Astrocyte (in vitro differentiated cells and primary cell): ENCODE measurements around the gene TSBP1. TPM values are rescaled to one million over a fixed set of nuclear protein-coding genes. Genes with fewer than 3 reads are reported as not detected.

Experiments
- DNase-seq: peaks from one replicate; pipeline ENCODE4 v3.0.0-alpha.2; 2010; ENCODE audit warnings: low read depth
- FAIRE-seq: peaks from 2 replicates; lab custom pipeline; 2011; peaks lifted over from hg19 to GRCh38; lab: Jason Lieb, UNC
- H2AFZ ChIP-seq: 2 replicates; pipeline ENCODE4 v1.6.0; 2012; ENCODE audit warnings: low read depth, low read length, inconsistent platforms
- H3K27ac ChIP-seq: 2 replicates; pipeline ENCODE4 v1.5.1; 2011; ENCODE audit warnings: low read depth, low read length, inconsistent platforms
- H3K27me3 ChIP-seq: 2 replicates; pipeline ENCODE4 v1.6.0; 2011; ENCODE audit warnings: low read length, inconsistent platforms; ENCODE audit not compliant: insufficient read depth
- H3K36me3 ChIP-seq: 2 replicates; pipeline ENCODE4 v1.5.1; 2011; ENCODE audit warnings: low read length, inconsistent platforms; ENCODE audit not compliant: insufficient read depth
- H3K4me1 ChIP-seq: 2 replicates; pipeline ENCODE4 v1.5.1; 2011; ENCODE audit warnings: low read length, inconsistent platforms; ENCODE audit not compliant: insufficient read depth
- H3K4me2 ChIP-seq: 2 replicates; pipeline ENCODE4 v1.6.0; 2012; ENCODE audit warnings: low read length, inconsistent platforms
- H3K4me3 ChIP-seq: 2 replicates; pipeline ENCODE4 v1.5.1; 2011; ENCODE audit warnings: low read depth, mild to moderate bottlenecking, low read length, inconsistent platforms; ENCODE audit not compliant: insufficient read depth
- H3K79me2 ChIP-seq: 2 replicates; pipeline ENCODE4 v1.6.0; 2012; ENCODE audit warnings: mild to moderate bottlenecking, low read length, inconsistent platforms; ENCODE audit not compliant: insufficient read depth
- H3K9ac ChIP-seq: 2 replicates; pipeline ENCODE4 v1.6.0; 2012; ENCODE audit warnings: mild to moderate bottlenecking, low read length, inconsistent platforms
- H3K9me3 ChIP-seq: 2 replicates; pipeline ENCODE4 v1.5.1; 2012; ENCODE audit warnings: low read depth, mild to moderate bottlenecking, low read length, inconsistent platforms; ENCODE audit not compliant: insufficient read depth
- H4K20me1 ChIP-seq: 2 replicates; pipeline ENCODE4 v1.6.0; 2012; ENCODE audit warnings: low read length, inconsistent platforms; ENCODE audit not compliant: insufficient read depth
- H3K27ac Mint-ChIP-seq: one replicate; pipeline ENCODE4 v1.8.0; 2021; ENCODE audit warnings: mild to moderate bottlenecking, mixed read lengths; ENCODE audit not compliant: unreplicated experiment
- H3K27me3 Mint-ChIP-seq: one replicate; pipeline ENCODE4 v1.8.0; 2021; ENCODE audit warnings: low read depth, mixed read lengths; ENCODE audit not compliant: unreplicated experiment
- H3K36me3 Mint-ChIP-seq: one replicate; pipeline ENCODE4 v1.8.0; 2021; ENCODE audit warnings: low read depth, mixed read lengths; ENCODE audit not compliant: unreplicated experiment
- H3K4me1 Mint-ChIP-seq: one replicate; pipeline ENCODE4 v1.8.0; 2021; ENCODE audit warnings: low read depth, mixed read lengths; ENCODE audit not compliant: unreplicated experiment
- H3K4me3 Mint-ChIP-seq: one replicate; pipeline ENCODE4 v1.8.0; 2021; ENCODE audit warnings: mild to moderate bottlenecking, moderate library complexity, mixed read lengths; ENCODE audit not compliant: unreplicated experiment
- H3K9me3 Mint-ChIP-seq: one replicate; pipeline ENCODE4 v1.8.0; 2021; ENCODE audit warnings: mild to moderate bottlenecking, mixed read lengths; ENCODE audit not compliant: unreplicated experiment
- CTCF ChIP-seq: IDR thresholded peaks from 2 replicates; pipeline ENCODE4 v1.5.1; 2011; ENCODE audit warnings: low read depth, mild to moderate bottlenecking, inconsistent platforms, low read length, moderate library complexity; ENCODE audit not compliant: insufficient read depth
- EZH2 ChIP-seq: IDR thresholded peaks from 2 replicates; pipeline ENCODE4 v1.6.1; 2012; ENCODE audit warnings: mild to moderate bottlenecking, low read length, inconsistent platforms; ENCODE audit not compliant: insufficient read depth
- total RNA-seq: library from RNA; stranded (reverse); gene quantifications from 2 replicates; pipeline ENCODE4 v1.2.1, GENCODE V29; 2021

TSBP1 gene
- total RNA-seq, 1 donor from 2014 or later, result not detected

- Mint-ChIP-seq H3K27ac (no peak overlapping the region), H3K9me3 (peaks cover 2% of the 10 kb centered on the region), H3K36me3 (peaks cover 2% of the 10 kb centered on the region), H3K4me1 (peaks cover 10% of the 10 kb centered on the region), H3K27me3 (no peaks in the 10 kb centered on the region), H3K4me3 (no peak overlapping the region)
- Histone ChIP-seq H3K9me3 (peaks cover 4% of the 10 kb centered on the region), H3K27ac (no peak overlapping the region), H3K79me2 (no peaks in the 10 kb centered on the region), H3K36me3 (no peaks in the 10 kb centered on the region), H3K4me1 (peaks cover 7% of the 10 kb centered on the region), H3K4me2 (no peak overlapping the region), H4K20me1 (no peaks in the 10 kb centered on the region), H3K4me3 (no peak overlapping the region), H2AFZ (no peak overlapping the region), H3K27me3 (no peaks in the 10 kb centered on the region), H3K9ac (no peak overlapping the region)
- DNase-seq (no peak), FAIRE-seq (no peak)
- TF ChIP-seq EZH2 (no peak), CTCF (no peak)
Observed at GRCh38 chr6:32252331-32253009, 119.2 kb downstream of the TSBP1 start.

- Histone ChIP-seq H3K36me3 (no peaks in the 10 kb centered on the region), H3K27ac (no peak overlapping the region), H3K4me2 (no peak overlapping the region), H3K27me3 (no peaks in the 10 kb centered on the region), H3K4me1 (no peaks in the 10 kb centered on the region), H3K4me3 (no peak overlapping the region), H3K9me3 (peaks cover 4% of the 10 kb centered on the region), H2AFZ (no peak overlapping the region), H3K79me2 (no peaks in the 10 kb centered on the region), H3K9ac (no peak overlapping the region), H4K20me1 (no peaks in the 10 kb centered on the region)
- Mint-ChIP-seq H3K9me3 (peaks cover 2% of the 10 kb centered on the region), H3K4me3 (no peak overlapping the region), H3K36me3 (peaks cover 2% of the 10 kb centered on the region), H3K27ac (no peak overlapping the region), H3K4me1 (peaks cover 8% of the 10 kb centered on the region), H3K27me3 (peaks cover 3% of the 10 kb centered on the region)
- FAIRE-seq, result no peak
- no peak for DNase-seq
- TF ChIP-seq CTCF (no peak), EZH2 (no peak)
Observed at GRCh38 chr6:32249262-32249661, 122.4 kb downstream of the TSBP1 start.

GRCh38 chr6:32247401-32247800 lies 124.3 kb downstream of the TSBP1 start:
- no peaks in the 10 kb centered on the region for H3K79me2 ChIP-seq
- no peak overlapping the region for H3K27ac ChIP-seq
- H3K9me3 ChIP-seq, result peaks cover 4% of the 10 kb centered on the region
- H3K4me1 ChIP-seq, result no peaks in the 10 kb centered on the region
- TF ChIP-seq CTCF, result no peak
- TF ChIP-seq EZH2, result no peak
- no peak overlapping the region for H3K9ac ChIP-seq
- H3K9me3 Mint-ChIP-seq, result no peaks in the 10 kb centered on the region
- H3K27me3 ChIP-seq, result peaks cover 4% of the 10 kb centered on the region
- H3K27me3 Mint-ChIP-seq, result peaks cover 16% of the 10 kb centered on the region
- DNase-seq, result no peak
- no peak overlapping the region for H3K27ac Mint-ChIP-seq
- H3K4me2 ChIP-seq, result no peak overlapping the region
- no peaks in the 10 kb centered on the region for H3K36me3 ChIP-seq
- no peak for FAIRE-seq
- H3K36me3 Mint-ChIP-seq, result peaks cover 2% of the 10 kb centered on the region
- no peak overlapping the region for H2AFZ ChIP-seq
- H3K4me1 Mint-ChIP-seq, result peaks cover 3% of the 10 kb centered on the region
- H3K4me3 ChIP-seq, result no peak overlapping the region
- H4K20me1 ChIP-seq, result no peaks in the 10 kb centered on the region
- H3K4me3 Mint-ChIP-seq, result no peak overlapping the region
